Measurements from ENCODE around the gene CNN2.

DNA sequence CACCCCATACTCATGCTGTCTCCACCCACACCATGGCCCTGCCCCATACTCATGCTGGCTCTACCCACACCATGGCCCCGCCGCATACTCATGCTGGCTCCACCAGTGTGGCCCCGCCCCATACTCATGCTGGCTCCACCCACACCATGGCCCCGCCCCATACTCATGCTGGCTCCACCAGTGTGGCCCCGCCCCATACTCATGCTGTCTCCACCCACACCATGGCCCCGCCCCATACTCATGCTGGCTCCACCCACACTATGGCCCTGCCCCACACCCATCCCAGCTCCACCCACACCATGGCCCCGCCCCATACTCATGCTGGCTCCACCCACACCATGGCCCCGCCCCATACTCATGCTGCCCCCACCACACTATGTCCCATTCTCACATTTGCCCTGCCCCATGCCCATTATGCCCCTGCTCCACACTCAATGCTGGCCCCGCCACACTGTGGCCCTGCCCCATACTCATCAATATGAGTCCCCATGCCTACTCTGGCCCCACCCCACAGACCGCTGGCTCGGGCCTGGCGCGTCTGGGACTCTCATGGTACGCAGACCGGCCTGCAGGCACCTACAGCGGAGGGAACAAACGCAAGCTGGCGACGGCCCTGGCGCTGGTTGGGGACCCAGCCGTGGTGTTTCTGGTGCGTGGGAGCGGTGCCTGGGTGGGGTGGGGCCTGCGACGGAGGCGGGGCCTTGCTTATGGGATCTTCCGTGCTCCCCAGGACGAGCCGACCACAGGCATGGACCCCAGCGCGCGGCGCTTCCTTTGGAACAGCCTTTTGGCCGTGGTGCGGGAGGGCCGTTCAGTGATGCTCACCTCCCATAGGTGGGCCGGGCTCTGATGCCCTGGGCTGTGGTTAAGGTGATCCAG, 36.9 kb downstream of the CNN2 start:
- TF ChIP-seq CTCF (IDR thresholded peaks at IDR 0.05) (no peak), POLR2AphosphoS5 (IDR thresholded peaks at IDR 0.05) (no peak)
